ENCODE data around the gene NFATC2IP.

DNA sequence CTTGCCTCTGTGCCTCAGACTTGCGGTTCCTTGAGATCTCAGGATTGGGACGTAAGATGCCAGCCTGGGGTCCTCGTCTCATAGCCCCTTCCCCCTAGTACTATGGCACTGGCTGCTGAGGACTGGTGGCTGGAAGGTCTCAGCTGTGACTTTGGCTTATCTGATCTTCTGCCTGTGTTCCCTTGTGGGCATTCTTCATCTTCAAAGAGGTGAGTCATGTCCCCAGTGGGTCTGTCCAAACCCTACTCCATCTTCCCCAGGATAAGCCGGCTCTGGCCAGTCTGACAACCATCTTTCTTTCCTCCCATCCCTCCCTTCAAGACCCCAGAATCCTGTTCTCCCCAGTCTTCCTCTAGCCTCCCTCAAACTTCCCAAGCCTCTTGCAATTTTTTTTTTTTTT, 15.4 kb upstream of the NFATC2IP start:
- TF ChIP-seq, protein P1, sequence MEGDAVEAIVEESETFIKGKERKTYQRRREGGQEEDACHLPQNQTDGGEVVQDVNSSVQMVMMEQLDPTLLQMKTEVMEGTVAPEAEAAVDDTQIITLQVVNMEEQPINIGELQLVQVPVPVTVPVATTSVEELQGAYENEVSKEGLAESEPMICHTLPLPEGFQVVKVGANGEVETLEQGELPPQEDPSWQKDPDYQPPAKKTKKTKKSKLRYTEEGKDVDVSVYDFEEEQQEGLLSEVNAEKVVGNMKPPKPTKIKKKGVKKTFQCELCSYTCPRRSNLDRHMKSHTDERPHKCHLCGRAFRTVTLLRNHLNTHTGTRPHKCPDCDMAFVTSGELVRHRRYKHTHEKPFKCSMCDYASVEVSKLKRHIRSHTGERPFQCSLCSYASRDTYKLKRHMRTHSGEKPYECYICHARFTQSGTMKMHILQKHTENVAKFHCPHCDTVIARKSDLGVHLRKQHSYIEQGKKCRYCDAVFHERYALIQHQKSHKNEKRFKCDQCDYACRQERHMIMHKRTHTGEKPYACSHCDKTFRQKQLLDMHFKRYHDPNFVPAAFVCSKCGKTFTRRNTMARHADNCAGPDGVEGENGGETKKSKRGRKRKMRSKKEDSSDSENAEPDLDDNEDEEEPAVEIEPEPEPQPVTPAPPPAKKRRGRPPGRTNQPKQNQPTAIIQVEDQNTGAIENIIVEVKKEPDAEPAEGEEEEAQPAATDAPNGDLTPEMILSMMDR (IDR thresholded peaks at IDR 0.05): no peak
- TF ChIP-seq POLR2A (IDR thresholded peaks at IDR 0.05) (no peak), POLR2AphosphoS5 (IDR thresholded peaks at IDR 0.05; ENCODE audit: insufficient read depth in 1 of 2, low read depth in 1 of 2) (no peak)
